Activated T-cell treated with anti-CD3 and anti-CD28 coated beads, Interleukin-2, amount 50 U/mL, for 4 hours (primary cell): Measurements from ENCODE around the gene CLDN5. TPM values are rescaled to one million over a fixed set of nuclear protein-coding genes. Genes with fewer than 3 reads are reported as not detected.

ENCODE experiments used
- ATAC-seq, 2 donors: fragments of 200-7000 bp; cut with Tn5 transposase; one replicate each; pipeline ENCODE4 v1.10.0; 2021
- DNase-seq: peaks from one replicate; pipeline ENCODE4 v3.0.0-alpha.2; 2020
- H3K27me3 Mint-ChIP-seq: one replicate; pipeline ENCODE4 v1.8.0; 2021; ENCODE audit warnings: low read depth, mixed read lengths
- H3K36me3 Mint-ChIP-seq: one replicate; pipeline ENCODE4 v1.8.0; 2022; ENCODE audit warnings: mixed read lengths; ENCODE audit not compliant: insufficient read depth
- H3K4me1 Mint-ChIP-seq: one replicate; pipeline ENCODE4 v1.8.0; 2021; ENCODE audit warnings: low read depth, mixed read lengths
- H3K4me3 Mint-ChIP-seq: one replicate; pipeline ENCODE4 v1.8.0; 2021; ENCODE audit warnings: mild to moderate bottlenecking, moderate library complexity, mixed read lengths
- H3K9me3 Mint-ChIP-seq: one replicate; pipeline ENCODE4 v1.8.0; 2021; ENCODE audit warnings: mixed read lengths
- total RNA-seq, 3 donors: library from RNA; stranded (reverse); gene quantifications; one replicate each; pipeline ENCODE4 v1.2.1, GENCODE V29; 2021

The CLDN5 gene, protein sequence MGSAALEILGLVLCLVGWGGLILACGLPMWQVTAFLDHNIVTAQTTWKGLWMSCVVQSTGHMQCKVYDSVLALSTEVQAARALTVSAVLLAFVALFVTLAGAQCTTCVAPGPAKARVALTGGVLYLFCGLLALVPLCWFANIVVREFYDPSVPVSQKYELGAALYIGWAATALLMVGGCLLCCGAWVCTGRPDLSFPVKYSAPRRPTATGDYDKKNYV
- total RNA-seq: under 1 TPM; 0.24 to 0.38 (median 0.28) TPM

DNA sequence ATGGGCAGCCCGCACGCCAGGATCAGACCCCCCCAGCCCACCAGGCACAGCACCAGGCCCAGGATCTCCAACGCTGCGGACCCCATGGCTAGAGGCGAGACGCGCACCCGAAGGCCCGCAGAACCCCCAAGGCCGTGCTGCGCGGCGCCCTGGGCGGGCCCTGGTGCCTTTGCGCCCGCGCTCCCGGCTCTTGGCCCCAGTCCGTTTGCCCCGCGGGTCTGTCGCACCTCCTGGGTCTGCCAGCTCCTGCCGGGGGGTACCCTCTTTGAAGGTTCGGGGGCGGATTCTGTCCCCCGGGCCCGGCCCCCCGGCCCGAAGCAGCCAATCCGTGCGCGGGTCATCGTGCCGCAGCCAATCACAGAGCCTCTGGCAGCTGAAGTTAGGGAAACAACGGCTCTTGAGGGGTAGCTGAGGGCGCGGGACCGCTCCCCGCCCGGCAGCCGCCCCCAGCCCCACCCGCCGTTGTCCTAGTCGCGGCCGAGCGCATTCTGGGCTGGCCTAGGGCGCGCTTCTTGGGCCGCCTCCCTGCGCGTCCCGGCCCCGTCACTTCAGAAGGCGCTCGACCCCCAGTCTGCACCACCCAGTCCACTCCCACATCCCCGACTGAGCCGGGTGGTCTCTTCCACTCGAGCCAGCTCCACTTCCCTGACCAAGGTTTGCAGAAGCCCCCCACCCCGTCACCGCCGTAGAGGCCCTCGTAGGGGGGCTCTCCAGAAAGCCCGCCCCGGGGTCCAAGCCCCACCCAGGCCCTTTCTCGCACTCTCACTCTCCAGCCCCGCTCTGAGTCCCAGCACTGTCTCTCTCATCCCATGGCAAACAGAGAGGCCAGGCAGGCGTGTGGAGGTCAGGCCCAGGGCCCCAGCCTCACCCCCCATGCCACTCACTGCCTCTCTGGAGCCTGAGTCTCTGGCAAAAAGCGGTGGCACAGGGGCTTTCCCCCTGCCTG lies at the start of gene CLDN5:
TSS of gene CLDN5 (minus strand) at position 241 of the 946 bp plus-strand sequence. CDS start at position 86, 155 bp downstream.
- ATAC-seq (peak; percentile 47 to 55), DNase-seq (no peak)
- Mint-ChIP-seq H3K36me3 (peaks cover 2% of the 10 kb centered on the region), H3K4me1 (peaks cover 10% of the 10 kb centered on the region), H3K27me3 (peaks cover 34% of the 10 kb centered on the region), H3K4me3 (peak within 1 kb of the TSS; percentile 59), H3K9me3 (no peaks in the 10 kb centered on the region)

DNA sequence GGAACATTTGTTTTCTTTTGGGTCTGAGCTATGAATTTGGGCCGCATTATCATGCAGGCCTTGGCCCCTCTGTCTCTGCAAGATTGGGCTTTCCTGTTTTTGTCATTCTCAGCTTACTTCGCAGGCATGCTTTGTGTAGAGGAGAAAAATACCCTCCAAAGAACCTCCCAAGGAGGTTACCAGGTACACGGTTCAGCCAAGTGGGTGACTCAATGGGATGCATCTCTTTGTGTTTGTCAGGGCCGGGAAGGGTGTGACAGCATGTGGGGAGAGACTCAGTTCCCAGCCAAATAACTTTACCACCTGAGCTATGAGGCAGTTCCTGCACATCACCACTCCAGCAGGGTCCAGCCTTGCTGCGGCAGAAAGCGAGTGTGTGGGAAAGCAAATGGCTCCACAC lies 47.8 kb upstream of the CLDN5 start:
- no peaks in the 10 kb centered on the region for H3K27me3 Mint-ChIP-seq
- no peaks in the 10 kb centered on the region for H3K36me3 Mint-ChIP-seq
- peaks cover 10% of the 10 kb centered on the region for H3K4me1 Mint-ChIP-seq
- H3K4me3 Mint-ChIP-seq: no peak overlapping the region
- H3K9me3 Mint-ChIP-seq: no peaks in the 10 kb centered on the region
- DNase-seq: no peak
- no peak for ATAC-seq

DNA sequence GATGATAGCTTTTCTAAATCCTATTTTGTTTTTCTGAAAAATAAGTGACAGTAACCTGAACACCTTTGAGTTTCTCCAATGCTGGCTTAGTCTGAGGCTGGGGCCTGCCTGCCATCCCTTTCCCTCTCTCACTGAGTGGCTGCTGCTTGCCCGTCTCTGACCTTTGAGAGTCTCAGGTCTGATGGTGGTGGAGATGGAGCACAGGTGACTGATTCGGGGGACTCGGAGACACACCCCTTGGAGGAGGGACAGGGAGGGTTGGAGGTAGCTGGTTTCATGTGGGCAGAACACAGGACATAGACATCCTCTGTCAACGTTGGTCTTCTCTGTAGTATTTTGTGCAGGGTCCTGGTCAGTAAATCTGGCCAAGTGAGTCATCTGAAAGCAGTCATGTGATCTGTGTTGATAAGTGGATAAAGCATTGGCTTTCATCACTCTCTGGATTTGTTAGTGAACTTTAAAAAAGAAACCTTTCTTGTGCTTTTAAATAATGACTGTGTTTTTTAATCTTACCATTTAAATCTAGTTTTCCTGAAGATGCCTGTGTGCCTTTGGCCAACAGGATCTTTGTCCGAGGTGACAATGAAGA lies 47.1 kb upstream of the CLDN5 start:
- Mint-ChIP-seq H3K27me3 (peaks cover under 1% of the 10 kb centered on the region), H3K36me3 (no peaks in the 10 kb centered on the region), H3K9me3 (no peaks in the 10 kb centered on the region), H3K4me3 (no peak overlapping the region), H3K4me1 (peaks cover 3% of the 10 kb centered on the region)
- no peak for ATAC-seq
- no peak for DNase-seq

DNA sequence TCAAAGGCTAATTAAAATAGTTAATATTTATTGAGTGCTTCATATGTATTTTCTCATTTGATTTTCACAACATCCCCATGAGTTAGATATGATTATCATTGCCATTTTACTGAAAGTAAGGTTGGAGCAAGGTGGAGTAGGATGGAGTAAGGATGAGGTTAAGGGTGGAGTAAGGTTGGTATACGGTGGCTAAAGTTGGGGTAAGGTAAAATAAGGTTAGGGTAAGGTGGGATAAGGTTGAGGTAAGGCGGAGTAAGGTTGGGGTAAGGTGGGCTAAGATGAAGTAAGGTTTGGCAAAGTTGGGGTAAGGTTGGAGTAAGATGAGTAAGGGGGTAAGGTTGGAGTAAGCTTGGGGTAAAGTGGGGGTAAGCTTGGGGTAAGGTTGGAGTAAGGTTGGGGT lies 45.8 kb upstream of the CLDN5 start:
- Mint-ChIP-seq H3K4me3 (no peak overlapping the region), H3K9me3 (no peaks in the 10 kb centered on the region), H3K27me3 (peaks cover 4% of the 10 kb centered on the region), H3K36me3 (no peaks in the 10 kb centered on the region), H3K4me1 (no peaks in the 10 kb centered on the region)
- DNase-seq: no peak
- no peak for ATAC-seq

DNA sequence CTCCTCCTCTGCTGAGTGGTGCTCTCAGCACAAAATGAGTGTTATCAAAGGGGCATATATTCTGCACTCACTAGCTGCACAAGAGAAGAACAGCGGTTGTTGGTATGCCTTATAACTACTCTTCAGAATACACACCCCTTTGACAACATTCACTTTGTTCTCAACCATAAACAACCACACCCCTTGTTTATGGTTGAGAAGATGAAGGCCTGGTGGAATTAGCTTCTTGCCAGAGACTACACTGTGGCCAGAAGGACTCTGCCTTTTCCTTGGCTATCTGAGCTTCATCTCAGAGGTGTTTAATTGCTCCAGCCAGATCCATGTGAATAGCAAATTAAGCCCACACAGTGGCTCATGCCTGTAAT lies 45.0 kb upstream of the CLDN5 start:
- no peaks in the 10 kb centered on the region for H3K36me3 Mint-ChIP-seq
- DNase-seq (no peak), ATAC-seq (no peak)
- no peaks in the 10 kb centered on the region for H3K4me1 Mint-ChIP-seq
- peaks cover 4% of the 10 kb centered on the region for H3K27me3 Mint-ChIP-seq
- H3K4me3 Mint-ChIP-seq: no peak overlapping the region
- no peaks in the 10 kb centered on the region for H3K9me3 Mint-ChIP-seq

DNA sequence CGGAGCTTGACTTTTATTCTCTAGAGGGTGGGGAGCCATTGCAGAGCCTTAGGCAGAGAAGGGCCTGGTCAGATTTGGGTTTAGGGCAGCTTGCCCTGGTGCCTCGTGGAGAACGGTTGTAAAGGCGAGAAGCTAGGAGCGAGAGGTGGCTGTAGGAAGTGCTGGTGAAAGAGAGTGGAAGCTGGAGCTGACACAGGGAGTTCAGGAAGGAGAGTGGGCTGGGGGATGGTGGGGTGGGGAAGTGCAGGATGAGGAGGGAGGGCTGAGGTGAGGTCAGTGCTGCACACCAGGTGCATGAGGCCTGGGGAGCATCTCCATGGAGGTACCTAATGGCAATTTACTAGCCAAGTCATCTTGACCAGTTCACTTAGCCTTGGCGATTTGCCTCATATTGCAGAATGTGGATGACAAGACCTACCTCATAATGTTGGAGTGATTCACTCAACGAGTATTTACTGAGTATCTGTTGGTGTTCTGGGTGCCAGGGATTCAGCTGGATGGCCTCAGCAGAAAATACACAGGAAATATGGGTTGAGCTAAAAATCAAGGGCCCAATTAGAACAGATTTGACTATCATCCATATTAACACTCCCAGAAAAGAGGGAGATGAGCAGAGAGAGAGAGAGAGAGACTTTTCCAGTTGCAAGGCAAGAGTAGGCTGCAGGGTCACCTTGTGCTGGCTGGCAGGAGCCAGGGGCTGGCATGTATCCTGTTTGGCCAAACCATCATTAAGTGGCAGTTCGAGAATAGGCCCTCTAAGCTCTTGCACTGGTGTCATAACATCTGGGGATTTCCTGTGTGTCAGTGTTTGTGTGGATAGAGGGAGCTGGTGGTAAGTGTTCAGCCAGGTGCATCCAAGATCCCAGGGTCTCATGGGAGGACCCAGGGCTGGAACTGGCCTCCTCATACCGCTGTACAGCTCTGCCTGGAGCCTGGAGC lies 44.4 kb upstream of the CLDN5 start:
- Mint-ChIP-seq H3K4me3 (no peak overlapping the region), H3K27me3 (peaks cover 4% of the 10 kb centered on the region), H3K9me3 (no peaks in the 10 kb centered on the region), H3K36me3 (no peaks in the 10 kb centered on the region), H3K4me1 (no peaks in the 10 kb centered on the region)
- DNase-seq (no peak), ATAC-seq (no peak)

DNA sequence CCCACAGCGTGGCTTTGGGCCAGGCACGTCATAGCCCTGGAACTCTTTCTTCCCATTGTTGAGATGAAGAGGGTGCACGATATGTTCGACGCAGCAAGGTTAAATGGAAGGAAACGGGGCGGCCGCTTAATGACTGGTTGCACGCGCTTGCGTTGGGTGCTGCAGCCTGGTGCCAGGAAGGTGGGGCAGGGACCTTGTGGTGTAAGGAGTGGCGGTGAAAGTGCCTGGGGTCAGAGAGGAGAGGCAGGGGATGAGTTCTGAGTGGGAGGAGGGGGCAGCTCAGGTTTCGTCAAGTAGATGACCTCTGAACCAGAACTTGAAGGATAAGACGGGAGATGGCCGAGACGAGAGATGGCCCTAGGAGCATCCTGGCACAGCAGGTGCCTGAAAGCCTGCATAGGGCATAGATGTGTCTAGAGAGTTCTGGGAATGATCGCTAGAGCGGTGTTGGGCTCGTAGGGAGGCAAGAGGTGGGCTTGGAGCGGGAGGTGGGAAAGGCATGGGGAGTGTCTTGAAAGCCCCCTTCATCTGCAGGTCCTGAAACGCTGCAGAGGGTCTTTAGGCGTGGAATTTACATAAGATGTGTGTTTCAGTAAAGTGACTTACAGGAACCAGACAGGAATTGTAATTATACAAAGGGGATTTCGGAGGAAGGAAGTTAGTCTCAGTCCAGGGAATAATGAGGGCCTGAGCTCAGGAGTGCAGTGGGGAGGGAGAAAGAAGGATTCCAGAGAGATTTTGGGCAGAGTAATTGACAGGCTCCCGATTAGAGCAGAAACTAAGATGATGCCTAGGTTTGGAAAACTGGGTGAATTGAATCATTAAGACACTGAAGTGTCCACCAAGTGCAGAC lies 43.2 kb upstream of the CLDN5 start:
- H3K4me3 Mint-ChIP-seq: no peak overlapping the region
- no peak for ATAC-seq
- H3K36me3 Mint-ChIP-seq: no peaks in the 10 kb centered on the region
- no peaks in the 10 kb centered on the region for H3K9me3 Mint-ChIP-seq
- H3K27me3 Mint-ChIP-seq: peaks cover 4% of the 10 kb centered on the region
- H3K4me1 Mint-ChIP-seq: no peaks in the 10 kb centered on the region
- DNase-seq: no peak

DNA sequence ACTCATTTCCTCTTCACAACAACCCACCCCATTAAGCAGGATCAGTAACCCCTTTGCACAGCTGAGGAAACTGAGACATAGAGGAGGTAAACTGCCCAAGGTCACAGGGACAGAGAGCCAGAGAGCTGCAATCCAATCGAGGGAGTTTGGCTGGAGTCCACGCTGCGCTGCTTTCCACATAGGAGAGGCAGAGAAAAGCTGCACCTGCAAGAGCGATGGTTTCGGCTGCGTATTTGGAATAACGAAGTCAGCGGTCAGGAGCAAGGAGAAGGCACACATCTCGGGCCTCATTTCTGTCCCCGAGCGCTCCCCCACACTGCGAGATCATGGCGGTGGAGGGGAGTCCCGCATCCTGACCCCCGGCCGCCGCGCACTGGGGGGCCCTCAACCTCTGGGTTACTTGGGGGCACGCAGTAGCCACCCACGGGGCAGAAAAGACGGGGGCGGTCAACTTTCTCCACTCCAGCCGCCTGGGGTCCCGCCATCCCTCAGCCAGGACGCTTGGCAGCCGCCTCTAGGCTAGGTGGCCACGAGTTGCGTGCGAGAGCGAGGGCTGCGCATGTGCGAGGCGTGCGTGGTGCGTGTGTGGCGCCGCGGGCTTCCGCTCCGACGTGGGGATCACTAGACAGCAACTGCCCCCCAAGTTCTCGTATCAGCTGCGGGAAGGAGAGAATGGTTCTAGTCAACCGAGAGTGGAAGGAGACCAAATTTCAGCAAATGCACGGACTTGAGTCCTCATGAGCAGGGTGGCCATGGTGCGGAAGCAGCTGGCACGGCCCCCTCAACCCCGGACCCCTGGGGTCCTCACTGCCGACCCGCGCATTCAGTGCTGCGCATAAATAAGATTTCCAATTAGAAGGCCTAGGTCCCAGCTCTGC lies 42.3 kb upstream of the CLDN5 start:
- H3K9me3 Mint-ChIP-seq: no peaks in the 10 kb centered on the region
- DNase-seq: no peak
- H3K36me3 Mint-ChIP-seq: no peaks in the 10 kb centered on the region
- ATAC-seq: no peak
- H3K4me3 Mint-ChIP-seq: no peak overlapping the region
- H3K27me3 Mint-ChIP-seq: peaks cover 4% of the 10 kb centered on the region
- no peaks in the 10 kb centered on the region for H3K4me1 Mint-ChIP-seq

DNA sequence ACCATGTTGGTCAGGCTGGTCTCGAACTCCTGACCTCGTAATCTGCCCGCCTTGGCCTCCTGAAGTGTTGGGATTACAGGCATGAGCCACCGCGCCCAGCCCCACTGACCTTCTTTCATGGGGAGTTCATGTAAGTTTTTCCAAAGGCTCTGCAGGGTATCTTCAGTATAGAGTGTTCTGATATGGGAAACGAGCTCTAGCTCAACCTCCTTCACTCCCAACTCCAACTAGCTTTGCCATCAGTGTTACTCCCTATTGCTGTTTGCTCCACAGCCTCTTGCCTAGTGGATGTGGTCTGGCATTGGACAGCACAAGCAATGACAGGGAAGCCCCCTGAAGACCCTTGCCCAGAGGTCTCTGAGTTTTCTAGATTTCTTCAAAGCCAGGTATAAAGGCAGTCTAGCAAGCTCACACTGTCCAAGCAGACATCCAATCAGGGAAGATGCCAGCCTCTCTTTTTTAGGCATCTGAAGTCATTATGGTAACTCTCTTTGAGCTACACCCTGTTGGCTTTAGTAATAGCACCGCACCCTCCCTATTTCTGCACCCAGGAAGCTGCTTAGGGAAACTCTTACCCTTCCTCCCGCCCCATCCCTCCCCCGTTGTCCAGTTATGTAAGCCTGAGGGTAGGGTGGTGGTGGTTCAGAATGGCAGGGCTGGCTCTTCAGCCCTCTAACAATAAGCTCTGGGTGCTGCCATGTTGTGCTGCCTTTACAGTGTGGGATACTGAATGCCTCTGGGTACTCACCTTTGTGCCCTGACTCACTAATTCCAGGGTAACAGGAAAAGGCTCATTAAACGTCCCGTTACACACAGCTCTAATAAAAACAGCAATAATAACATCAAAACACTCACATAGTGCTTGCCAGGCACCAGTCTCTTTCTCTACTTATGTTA lies 41.4 kb upstream of the CLDN5 start:
- ATAC-seq (no peak), DNase-seq (no peak)
- H3K9me3 Mint-ChIP-seq: no peaks in the 10 kb centered on the region
- peaks cover 4% of the 10 kb centered on the region for H3K27me3 Mint-ChIP-seq
- no peaks in the 10 kb centered on the region for H3K4me1 Mint-ChIP-seq
- no peaks in the 10 kb centered on the region for H3K36me3 Mint-ChIP-seq
- no peak overlapping the region for H3K4me3 Mint-ChIP-seq

DNA sequence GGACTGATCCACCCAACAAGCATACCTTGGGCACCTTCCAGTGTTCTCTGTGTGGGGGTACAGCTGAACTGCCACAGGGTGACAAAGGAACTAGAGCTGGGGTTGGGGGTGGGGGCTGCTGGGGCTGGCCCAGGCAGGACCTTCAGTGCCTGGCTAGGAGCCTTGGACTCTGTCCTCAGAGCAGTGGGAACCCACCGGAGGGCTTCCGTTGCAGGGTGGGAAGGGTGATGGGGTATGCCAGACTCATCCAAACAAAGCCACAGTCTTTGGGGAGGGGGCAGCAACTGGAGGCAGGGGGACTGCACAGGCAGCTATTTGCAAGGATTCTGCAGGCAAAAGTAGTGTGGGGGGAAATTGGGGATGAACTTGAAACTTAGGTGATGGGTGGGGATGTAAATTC lies 35.7 kb upstream of the CLDN5 start:
- Mint-ChIP-seq H3K36me3 (no peaks in the 10 kb centered on the region), H3K4me1 (no peaks in the 10 kb centered on the region), H3K9me3 (no peaks in the 10 kb centered on the region), H3K27me3 (no peaks in the 10 kb centered on the region), H3K4me3 (no peak overlapping the region)
- DNase-seq (no peak), ATAC-seq (no peak)

DNA sequence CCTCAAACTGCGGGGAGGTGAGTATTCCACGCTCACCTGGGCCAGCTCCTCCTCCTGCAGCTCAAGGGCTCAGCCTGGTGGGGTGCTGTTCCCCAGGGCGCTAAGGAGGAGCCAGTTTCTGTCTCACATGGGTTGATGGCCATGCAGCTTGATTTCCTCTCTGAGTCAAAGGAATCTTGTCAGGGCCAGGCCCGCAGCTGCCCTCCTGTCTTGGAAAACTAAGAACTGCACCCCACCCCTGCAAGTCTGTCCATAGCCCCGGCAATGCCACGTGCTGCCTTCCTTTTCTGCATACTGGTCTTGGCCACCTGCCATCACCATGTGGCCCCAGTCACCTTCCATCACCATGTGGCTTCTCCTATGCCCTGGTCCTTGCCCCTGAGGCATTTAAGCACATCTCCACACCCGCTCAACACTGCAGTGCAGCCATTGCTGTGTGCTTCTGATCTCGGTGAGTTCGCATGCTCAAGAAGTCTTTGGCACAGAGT lies 35.2 kb upstream of the CLDN5 start:
- Mint-ChIP-seq H3K4me1 (no peaks in the 10 kb centered on the region), H3K4me3 (no peak overlapping the region), H3K9me3 (no peaks in the 10 kb centered on the region), H3K36me3 (no peaks in the 10 kb centered on the region), H3K27me3 (peaks cover under 1% of the 10 kb centered on the region)
- DNase-seq (no peak), ATAC-seq (no peak)
